NCI-H1694 (cell line): ENCODE results near the gene FUT4.
"Not testable (repeated sequence)": the region's sequence is repeated elsewhere in the genome, so short reads cannot be mapped to it uniquely, and the experiment has no call there.

Experiments
- DNase-seq: peaks from one replicate; lab custom pipeline; 2025; lab: John Stamatoyannopoulos, UW

The FUT4 gene

GRCh38 chr11:94568200-94568599, 24.5 kb downstream of the FUT4 start:
- DNase-seq, result no peak

GRCh38 chr11:94568717-94569116, 25.0 kb downstream of the FUT4 start:
- DNase-seq, result no peak

- DNase-seq, result not testable (repeated sequence)
Measured at GRCh38 chr11:94572975-94573374, 29.3 kb downstream of the FUT4 start.

- no peak for DNase-seq
Measured at GRCh38 chr11:94574193-94574961, 30.7 kb downstream of the FUT4 start.

- no peak for DNase-seq
Measured at GRCh38 chr11:94576306-94576705, 32.6 kb downstream of the FUT4 start.

- DNase-seq, result no peak
Measured at GRCh38 chr11:94577841-94578240, 34.1 kb downstream of the FUT4 start.

- DNase-seq, result no peak
Measured at GRCh38 chr11:94581926-94582325, 38.2 kb downstream of the FUT4 start.

GRCh38 chr11:94583213-94583865, 39.6 kb downstream of the FUT4 start:
- DNase-seq, result no peak

- DNase-seq, result no peak
Measured at GRCh38 chr11:94583866-94584500, 40.3 kb downstream of the FUT4 start.

- no peak for DNase-seq
Measured at GRCh38 chr11:94584978-94585377, 41.3 kb downstream of the FUT4 start.

- DNase-seq, result no peak
Measured at GRCh38 chr11:94585399-94585798, 41.7 kb downstream of the FUT4 start.

- DNase-seq, result no peak
Measured at GRCh38 chr11:94586546-94586945, 42.8 kb downstream of the FUT4 start.

- DNase-seq, result no peak
Measured at GRCh38 chr11:94586978-94587377, 43.3 kb downstream of the FUT4 start.

GRCh38 chr11:94588366-94588942, 44.7 kb downstream of the FUT4 start:
- no peak for DNase-seq

- no peak for DNase-seq
Measured at GRCh38 chr11:94590352-94591041, 46.8 kb downstream of the FUT4 start.

GRCh38 chr11:94593030-94593429, 49.3 kb downstream of the FUT4 start:
- DNase-seq, result no peak

GRCh38 chr11:94595076-94595475, 51.4 kb downstream of the FUT4 start:
- no peak for DNase-seq

GRCh38 chr11:94597896-94598295, 54.2 kb downstream of the FUT4 start:
- DNase-seq, result no peak
